ENCODE data around the gene LRRC75A. TPM values are rescaled to one million over a fixed set of nuclear protein-coding genes. Genes with fewer than 3 reads are reported as not detected.

Gene LRRC75A
- polyA plus RNA-seq, 2 of the 4 experiments (the other 2 are of a cell fraction): 0.65 to 0.85 TPM

- TF ChIP-seq, protein P1, sequence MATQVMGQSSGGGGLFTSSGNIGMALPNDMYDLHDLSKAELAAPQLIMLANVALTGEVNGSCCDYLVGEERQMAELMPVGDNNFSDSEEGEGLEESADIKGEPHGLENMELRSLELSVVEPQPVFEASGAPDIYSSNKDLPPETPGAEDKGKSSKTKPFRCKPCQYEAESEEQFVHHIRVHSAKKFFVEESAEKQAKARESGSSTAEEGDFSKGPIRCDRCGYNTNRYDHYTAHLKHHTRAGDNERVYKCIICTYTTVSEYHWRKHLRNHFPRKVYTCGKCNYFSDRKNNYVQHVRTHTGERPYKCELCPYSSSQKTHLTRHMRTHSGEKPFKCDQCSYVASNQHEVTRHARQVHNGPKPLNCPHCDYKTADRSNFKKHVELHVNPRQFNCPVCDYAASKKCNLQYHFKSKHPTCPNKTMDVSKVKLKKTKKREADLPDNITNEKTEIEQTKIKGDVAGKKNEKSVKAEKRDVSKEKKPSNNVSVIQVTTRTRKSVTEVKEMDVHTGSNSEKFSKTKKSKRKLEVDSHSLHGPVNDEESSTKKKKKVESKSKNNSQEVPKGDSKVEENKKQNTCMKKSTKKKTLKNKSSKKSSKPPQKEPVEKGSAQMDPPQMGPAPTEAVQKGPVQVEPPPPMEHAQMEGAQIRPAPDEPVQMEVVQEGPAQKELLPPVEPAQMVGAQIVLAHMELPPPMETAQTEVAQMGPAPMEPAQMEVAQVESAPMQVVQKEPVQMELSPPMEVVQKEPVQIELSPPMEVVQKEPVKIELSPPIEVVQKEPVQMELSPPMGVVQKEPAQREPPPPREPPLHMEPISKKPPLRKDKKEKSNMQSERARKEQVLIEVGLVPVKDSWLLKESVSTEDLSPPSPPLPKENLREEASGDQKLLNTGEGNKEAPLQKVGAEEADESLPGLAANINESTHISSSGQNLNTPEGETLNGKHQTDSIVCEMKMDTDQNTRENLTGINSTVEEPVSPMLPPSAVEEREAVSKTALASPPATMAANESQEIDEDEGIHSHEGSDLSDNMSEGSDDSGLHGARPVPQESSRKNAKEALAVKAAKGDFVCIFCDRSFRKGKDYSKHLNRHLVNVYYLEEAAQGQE (IDR thresholded peaks at IDR 0.05): no peak
Measured at GRCh38 chr17:16437083-16437482, 54.9 kb downstream of the LRRC75A start (continued).

GRCh38 chr17:16435925-16436886 lies 55.8 kb downstream of the LRRC75A start:
- Histone ChIP-seq H3K27ac (peak overlapping the region in 1 of 2 experiments; percentile 92; a peak in 3 of 6 replicates), H3K9me3 (no peaks in the 10 kb centered on the region), H3K4me1 (peaks cover 11% of the 10 kb centered on the region), H3K4me2 (no peak overlapping the region), H3K4me3 (no peak overlapping the region)
- ATAC-seq: no peak
- ChIA-PET POLR2A (interaction anchor here (1.3 kb wide), 1 partner anchor 55 kb away, joined by 7 read pairs; the partner anchor contains the start of gene UBB), CTCF (interaction anchor here (0.6 to 5.4 kb wide), 11 partner anchors 7 to 85 kb away, joined by 3 to 40 read pairs (median 5); partner anchors contain the start of gene TRPV2)
- DNase-seq (ENCODE audit: low read depth in 1 of 2, low spot score in 1 of 2): no peak
- TF ChIP-seq GATA3 (IDR thresholded peaks at IDR 0.05; ENCODE audit: borderline replicate concordance) (no peak), ZNF302 (CRISPR knock-in tag; IDR thresholded peaks at IDR 0.05) (no peak), ESRRA (IDR thresholded peaks at IDR 0.05; ENCODE audit: borderline replicate concordance, low read length) (no peak), USF2 (IDR thresholded peaks at IDR 0.05) (no peak), PBX3 (IDR thresholded peaks at IDR 0.05) (no peak), HOXA7 (CRISPR knock-in tag; IDR thresholded peaks at IDR 0.05) (no peak), ZSCAN20 (CRISPR knock-in tag; IDR thresholded peaks at IDR 0.05) (no peak), ELK1 (IDR thresholded peaks at IDR 0.05; ENCODE audit: low read depth, low read length) (no peak)
- 83% methylated on average over 14 of the region's 14 CpGs for WGBS (ENCODE audit: missing lambda C conversion rate)
- no peak for FAIRE-seq

GRCh38 chr17:16434662-16435061 lies 57.3 kb downstream of the LRRC75A start:
- POLR2A ChIA-PET: interaction anchor here (0.6 kb wide), 1 partner anchor 46 kb away, joined by 5 read pairs; no protein-coding TSS in a partner anchor
- 59% methylated on average over 8 of the region's 8 CpGs for WGBS (ENCODE audit: missing lambda C conversion rate)
- no peaks in the 10 kb centered on the region for H3K9me3 ChIP-seq
- H3K4me3 ChIP-seq: no peak overlapping the region
- H3K4me2 ChIP-seq: no peak overlapping the region
- ATAC-seq (no peak), FAIRE-seq (no peak), DNase-seq (ENCODE audit: low read depth in 1 of 2, low spot score in 1 of 2) (no peak)
- CTCF ChIA-PET: interaction anchor here (2.0 to 5.4 kb wide), 2 partner anchors 71 to 149 kb away, joined by 5 to 20 read pairs; no protein-coding TSS in a partner anchor
- 0 out of 3 replicates have a peak, but pooled peaks cover 4% of the 10 kb centered on the region for H3K4me1 ChIP-seq
- peak overlapping the region in 1 of 2 experiments; percentile 92; a peak in 2 of 6 replicates for H3K27ac ChIP-seq
- TF ChIP-seq, protein P2, sequence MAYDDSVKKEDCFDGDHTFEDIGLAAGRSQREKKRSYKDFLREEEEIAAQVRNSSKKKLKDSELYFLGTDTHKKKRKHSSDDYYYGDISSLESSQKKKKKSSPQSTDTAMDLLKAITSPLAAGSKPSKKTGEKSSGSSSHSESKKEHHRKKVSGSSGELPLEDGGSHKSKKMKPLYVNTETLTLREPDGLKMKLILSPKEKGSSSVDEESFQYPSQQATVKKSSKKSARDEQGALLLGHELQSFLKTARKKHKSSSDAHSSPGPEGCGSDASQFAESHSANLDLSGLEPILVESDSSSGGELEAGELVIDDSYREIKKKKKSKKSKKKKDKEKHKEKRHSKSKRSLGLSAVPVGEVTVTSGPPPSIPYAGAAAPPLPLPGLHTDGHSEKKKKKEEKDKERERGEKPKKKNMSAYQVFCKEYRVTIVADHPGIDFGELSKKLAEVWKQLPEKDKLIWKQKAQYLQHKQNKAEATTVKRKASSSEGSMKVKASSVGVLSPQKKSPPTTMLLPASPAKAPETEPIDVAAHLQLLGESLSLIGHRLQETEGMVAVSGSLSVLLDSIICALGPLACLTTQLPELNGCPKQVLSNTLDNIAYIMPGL (CRISPR knock-in tag; IDR thresholded peaks at IDR 0.05; ENCODE audit: borderline replicate concordance): no peak
- TF ChIP-seq FOSB (CRISPR knock-in tag; IDR thresholded peaks at IDR 0.05): no peak
- TF ChIP-seq, protein P3, sequence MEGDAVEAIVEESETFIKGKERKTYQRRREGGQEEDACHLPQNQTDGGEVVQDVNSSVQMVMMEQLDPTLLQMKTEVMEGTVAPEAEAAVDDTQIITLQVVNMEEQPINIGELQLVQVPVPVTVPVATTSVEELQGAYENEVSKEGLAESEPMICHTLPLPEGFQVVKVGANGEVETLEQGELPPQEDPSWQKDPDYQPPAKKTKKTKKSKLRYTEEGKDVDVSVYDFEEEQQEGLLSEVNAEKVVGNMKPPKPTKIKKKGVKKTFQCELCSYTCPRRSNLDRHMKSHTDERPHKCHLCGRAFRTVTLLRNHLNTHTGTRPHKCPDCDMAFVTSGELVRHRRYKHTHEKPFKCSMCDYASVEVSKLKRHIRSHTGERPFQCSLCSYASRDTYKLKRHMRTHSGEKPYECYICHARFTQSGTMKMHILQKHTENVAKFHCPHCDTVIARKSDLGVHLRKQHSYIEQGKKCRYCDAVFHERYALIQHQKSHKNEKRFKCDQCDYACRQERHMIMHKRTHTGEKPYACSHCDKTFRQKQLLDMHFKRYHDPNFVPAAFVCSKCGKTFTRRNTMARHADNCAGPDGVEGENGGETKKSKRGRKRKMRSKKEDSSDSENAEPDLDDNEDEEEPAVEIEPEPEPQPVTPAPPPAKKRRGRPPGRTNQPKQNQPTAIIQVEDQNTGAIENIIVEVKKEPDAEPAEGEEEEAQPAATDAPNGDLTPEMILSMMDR (IDR thresholded peaks at IDR 0.05): no peak
- no peak for TF ChIP-seq PHF8 (IDR thresholded peaks at IDR 0.05; ENCODE audit: borderline replicate concordance, low read depth)
- no peak for TF ChIP-seq MYC (IDR thresholded peaks at IDR 0.05; ENCODE audit: borderline replicate concordance, low read length)
- TF ChIP-seq ZC3H11A (IDR thresholded peaks at IDR 0.05): no peak
- no peak for TF ChIP-seq BCL3 (IDR thresholded peaks at IDR 0.05)
- no peak for TF ChIP-seq HDAC2 (IDR thresholded peaks at IDR 0.05)
- TF ChIP-seq FOSL2 (IDR thresholded peaks at IDR 0.05): no peak
- no peak for TF ChIP-seq FOSL2 (CRISPR knock-in tag; IDR thresholded peaks at IDR 0.05)
- TF ChIP-seq HOXB5 (CRISPR knock-in tag; IDR thresholded peaks at IDR 0.05): no peak

Data from A549 (cell line).